MCF 10A (cell line): ENCODE results near the gene AUTS2. TPM values are rescaled to one million over a fixed set of nuclear protein-coding genes. Genes with fewer than 3 reads are reported as not detected.

Experiments
- BruUV-seq: library from RNA; stranded (reverse); fragments of 400-500 nt; replicated peaks from 2 replicates; lab custom pipeline; 2021; lab: Mats Ljungman, UMichigan
- CTCF ChIA-PET: fragments of 300-600 bp; sonication (Branson Sonifier 250); formaldehyde crosslinking; extraction: SDS; loops from one replicate; lab custom pipeline; 2021; ENCODE audit warnings: antibody characterized with exemption, inconsistent platforms; lab: Yijun Ruan, JAX
- POLR2A ChIA-PET: fragments of 300-600, 350-650 bp; sonication (Branson Sonifier 250); formaldehyde crosslinking; extraction: SDS; loops from one replicate; lab custom pipeline; 2020; ENCODE audit warnings: antibody characterized with exemption, inconsistent platforms; lab: Yijun Ruan, JAX
- DNase-seq: peaks from one replicate; pipeline ENCODE4 v3.0.0-alpha.2; 2018; ENCODE audit not compliant: unreplicated experiment
- H3K27ac Mint-ChIP-seq: one replicate; pipeline ENCODE4 v1.8.0; 2022; ENCODE audit warnings: mild to moderate bottlenecking, low read depth, mixed read lengths; ENCODE audit not compliant: unreplicated experiment
- H3K27me3 Mint-ChIP-seq: one replicate; pipeline ENCODE4 v1.8.0; 2022; ENCODE audit warnings: mixed read lengths; ENCODE audit not compliant: insufficient read depth, unreplicated experiment
- H3K36me3 Mint-ChIP-seq: one replicate; pipeline ENCODE4 v1.8.0; 2022; ENCODE audit warnings: mild to moderate bottlenecking, moderate library complexity, mixed read lengths; ENCODE audit not compliant: insufficient read depth, unreplicated experiment
- H3K4me1 Mint-ChIP-seq: one replicate; pipeline ENCODE4 v1.8.0; 2022; ENCODE audit warnings: mixed read lengths; ENCODE audit not compliant: insufficient read depth, unreplicated experiment
- H3K4me3 Mint-ChIP-seq: one replicate; pipeline ENCODE4 v1.8.0; 2022; ENCODE audit warnings: mild to moderate bottlenecking, moderate library complexity, mixed read lengths; ENCODE audit not compliant: unreplicated experiment
- H3K9me3 Mint-ChIP-seq: one replicate; pipeline ENCODE4 v1.8.0; 2022; ENCODE audit warnings: mixed read lengths; ENCODE audit not compliant: unreplicated experiment
- intact Hi-C: fragments of 100-400 bp; cut with micrococcal nuclease; formaldehyde crosslinking; loops from 2 replicates; pipeline ENCODE4 v1.14.1; 2022
- total RNA-seq: library from RNA; stranded (reverse); gene quantifications from 2 replicates; pipeline ENCODE4 v1.2.3, GENCODE V29; 2022
- TF ChIP-seq, protein P1 (sequence below): fragments of 200-600 bp; IDR thresholded peaks from one replicate; pipeline ENCODE4 v1.8.0; 2022; ENCODE audit warnings: antibody characterized with exemption, mild to moderate bottlenecking; ENCODE audit not compliant: unreplicated experiment

Gene AUTS2
- total RNA-seq, 1 experiment from 2014 or later, result 1.3 TPM

DNA sequence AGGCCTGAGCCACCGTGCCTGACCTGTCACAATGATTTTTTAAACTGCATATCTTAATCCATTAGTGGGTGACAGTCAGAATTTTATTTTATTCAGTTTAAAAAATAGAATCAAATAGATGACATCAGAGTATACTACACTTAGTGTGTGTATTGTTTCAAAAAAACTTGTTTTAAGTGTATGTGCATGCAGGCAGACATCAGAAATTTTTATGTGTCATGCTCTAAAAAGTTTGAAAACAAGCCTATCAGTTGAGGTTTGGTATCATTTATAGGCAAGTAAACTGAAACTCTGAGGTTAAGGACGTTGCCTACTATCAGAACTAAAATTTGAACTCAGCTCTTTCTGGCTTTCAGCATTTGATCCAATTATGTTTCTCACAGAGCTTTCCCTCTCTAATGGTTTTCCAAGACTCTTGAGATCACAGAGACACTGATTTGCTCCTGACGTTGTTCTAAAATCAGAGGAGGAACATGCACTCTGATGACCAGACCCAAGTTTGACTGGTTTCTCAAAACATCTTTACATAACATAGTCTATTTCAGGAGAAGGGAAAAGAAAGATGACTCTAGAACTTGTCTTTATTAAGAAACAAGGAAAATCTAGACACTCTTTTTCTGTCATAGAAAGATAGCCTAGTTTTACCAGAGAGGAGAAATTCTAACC, 188.6 kb downstream of the AUTS2 start:
- DNase-seq, result no peak
- no peak overlapping the region for H3K4me3 Mint-ChIP-seq

DNA sequence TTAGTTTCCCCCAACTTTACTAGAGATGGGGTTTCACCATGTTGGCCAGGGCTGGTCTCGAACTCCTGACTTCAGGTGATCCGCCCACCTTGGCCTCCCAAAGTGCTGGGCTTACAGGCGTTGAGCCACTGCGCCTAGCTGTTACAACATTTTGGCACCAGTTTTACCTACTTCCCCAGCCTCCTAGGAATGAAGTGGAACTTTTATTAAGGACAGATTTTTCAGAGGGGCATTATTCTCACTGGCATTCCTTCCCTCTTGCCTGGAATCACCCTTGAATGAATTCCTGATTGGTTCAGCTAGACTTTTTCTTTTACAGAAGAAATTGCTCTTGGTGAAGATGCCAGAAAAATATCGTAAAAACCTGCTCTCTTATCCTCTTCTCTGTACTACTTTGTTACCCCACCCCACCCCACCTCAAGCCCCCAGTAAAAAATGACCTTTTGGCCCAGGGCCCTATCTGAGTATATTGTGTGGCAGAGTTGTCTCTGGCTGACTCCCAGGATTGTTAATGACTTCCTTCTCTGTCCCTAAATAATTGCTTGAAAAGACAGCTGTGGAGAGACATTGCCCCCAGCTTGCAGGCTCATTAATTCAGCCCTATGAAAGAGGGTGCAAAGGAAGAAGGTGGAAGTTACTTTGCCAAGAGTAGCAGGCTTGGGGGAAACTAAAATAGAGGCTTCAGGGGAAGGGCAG, 189.6 kb downstream of the AUTS2 start:
- BruUV-seq, result no TSS peak
- POLR2A ChIA-PET, result no interaction called here
- Mint-ChIP-seq H3K27me3 (no peaks in the 10 kb centered on the region), H3K4me1 (no peaks in the 10 kb centered on the region), H3K4me3 (no peak overlapping the region), H3K9me3 (peaks cover 24% of the 10 kb centered on the region), H3K27ac (no peak overlapping the region), H3K36me3 (no peaks in the 10 kb centered on the region)
- DNase-seq, result no peak
- TF ChIP-seq, protein P1, sequence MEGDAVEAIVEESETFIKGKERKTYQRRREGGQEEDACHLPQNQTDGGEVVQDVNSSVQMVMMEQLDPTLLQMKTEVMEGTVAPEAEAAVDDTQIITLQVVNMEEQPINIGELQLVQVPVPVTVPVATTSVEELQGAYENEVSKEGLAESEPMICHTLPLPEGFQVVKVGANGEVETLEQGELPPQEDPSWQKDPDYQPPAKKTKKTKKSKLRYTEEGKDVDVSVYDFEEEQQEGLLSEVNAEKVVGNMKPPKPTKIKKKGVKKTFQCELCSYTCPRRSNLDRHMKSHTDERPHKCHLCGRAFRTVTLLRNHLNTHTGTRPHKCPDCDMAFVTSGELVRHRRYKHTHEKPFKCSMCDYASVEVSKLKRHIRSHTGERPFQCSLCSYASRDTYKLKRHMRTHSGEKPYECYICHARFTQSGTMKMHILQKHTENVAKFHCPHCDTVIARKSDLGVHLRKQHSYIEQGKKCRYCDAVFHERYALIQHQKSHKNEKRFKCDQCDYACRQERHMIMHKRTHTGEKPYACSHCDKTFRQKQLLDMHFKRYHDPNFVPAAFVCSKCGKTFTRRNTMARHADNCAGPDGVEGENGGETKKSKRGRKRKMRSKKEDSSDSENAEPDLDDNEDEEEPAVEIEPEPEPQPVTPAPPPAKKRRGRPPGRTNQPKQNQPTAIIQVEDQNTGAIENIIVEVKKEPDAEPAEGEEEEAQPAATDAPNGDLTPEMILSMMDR, result no peak
- intact Hi-C loops, result no loop called here
- CTCF ChIA-PET, result interaction anchor here (0.7 kb wide), 1 partner anchor 678 kb away, joined by 3 read pairs; no protein-coding TSS in a partner anchor

More for the DNA sequence above, 188.6 kb downstream of the AUTS2 start:
- Mint-ChIP-seq H3K27ac (no peak overlapping the region), H3K36me3 (no peaks in the 10 kb centered on the region), H3K27me3 (no peaks in the 10 kb centered on the region), H3K4me1 (no peaks in the 10 kb centered on the region), H3K9me3 (peaks cover 18% of the 10 kb centered on the region)
- BruUV-seq, result no TSS peak
- CTCF ChIA-PET, result no interaction called here
- POLR2A ChIA-PET, result no interaction called here
- intact Hi-C loops, result no loop called here
- TF ChIP-seq, protein P1, result no peak

DNA sequence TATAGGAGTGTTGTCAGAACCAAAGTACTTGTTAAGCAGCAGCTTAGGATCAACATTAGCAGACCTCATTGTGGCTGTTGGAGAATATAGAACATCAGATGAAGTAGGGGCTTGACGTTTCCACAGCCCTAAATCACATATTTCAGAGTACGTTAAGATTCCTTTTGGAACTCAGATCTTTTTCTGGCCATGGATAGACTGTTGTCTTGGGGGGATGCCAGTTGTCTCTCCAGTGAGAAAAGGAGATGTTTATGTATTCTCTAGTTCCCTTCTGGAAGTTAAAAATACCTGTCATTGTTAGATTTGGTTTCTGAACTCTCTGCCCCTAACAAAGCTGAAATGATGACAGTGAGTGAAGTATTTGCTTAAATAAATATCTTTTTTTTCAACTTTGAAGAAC, 191.3 kb downstream of the AUTS2 start:
- CTCF ChIA-PET, result no interaction called here
- Mint-ChIP-seq H3K27me3 (no peaks in the 10 kb centered on the region), H3K36me3 (no peaks in the 10 kb centered on the region), H3K4me3 (no peak overlapping the region), H3K9me3 (peaks cover 22% of the 10 kb centered on the region), H3K27ac (no peak overlapping the region), H3K4me1 (no peaks in the 10 kb centered on the region)
- TF ChIP-seq, protein P1, result no peak
- intact Hi-C loops, result no loop called here
- no TSS peak for BruUV-seq
- DNase-seq, result no peak
- POLR2A ChIA-PET, result no interaction called here

DNA sequence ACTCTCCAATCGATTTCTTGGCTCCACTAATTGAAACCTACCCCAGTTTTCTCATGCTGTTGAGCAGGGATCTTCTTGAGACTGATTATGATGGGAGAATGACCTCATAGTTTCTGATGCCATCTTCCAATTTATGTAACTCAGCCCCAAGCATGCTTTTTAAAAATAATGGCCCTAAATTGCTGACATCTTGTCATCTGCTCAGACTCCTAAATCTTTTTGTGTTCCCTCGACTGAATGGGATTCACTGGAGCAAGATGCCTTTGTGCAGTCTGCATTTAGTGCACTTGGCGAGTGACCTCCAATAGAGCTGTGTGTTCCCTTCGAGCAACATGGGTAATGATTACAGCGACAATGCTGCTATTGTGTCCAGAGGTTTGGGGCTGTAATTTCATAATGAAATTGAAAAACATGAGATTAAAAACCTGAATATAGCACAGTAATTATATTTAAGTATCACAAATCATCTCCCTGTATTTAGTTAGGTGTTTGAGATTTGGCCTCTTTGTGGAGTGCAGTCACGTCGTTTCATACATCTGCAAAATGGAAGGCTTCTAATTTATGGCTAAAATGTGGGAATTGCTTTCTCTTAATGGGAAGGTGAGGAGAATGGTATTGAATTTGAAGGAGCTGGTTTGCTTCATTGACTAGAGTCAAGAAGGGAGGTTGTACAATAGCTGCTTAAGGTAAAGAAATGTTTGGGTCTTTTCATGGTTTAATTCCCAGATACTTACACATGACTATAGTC, 192.9 kb downstream of the AUTS2 start:
- ChIA-PET CTCF (no interaction called here), POLR2A (no interaction called here)
- H3K4me3 Mint-ChIP-seq, result no peak overlapping the region
- no peak overlapping the region for H3K27ac Mint-ChIP-seq
- DNase-seq, result no peak
- no peaks in the 10 kb centered on the region for H3K4me1 Mint-ChIP-seq
- peaks cover 24% of the 10 kb centered on the region for H3K9me3 Mint-ChIP-seq
- TF ChIP-seq, protein P1, result no peak
- no TSS peak for BruUV-seq
- H3K27me3 Mint-ChIP-seq, result no peaks in the 10 kb centered on the region
- intact Hi-C loops, result no loop called here
- no peaks in the 10 kb centered on the region for H3K36me3 Mint-ChIP-seq
